Choroid plexus epithelial cell (primary cell): ENCODE data around the gene SYNPO2.

ENCODE experiments used
- DNase-seq: peaks from one replicate; pipeline ENCODE4 v3.0.0-alpha.2; 2010; ENCODE audit warnings: low read depth
- H3K4me3 ChIP-seq: 2 replicates; pipeline ENCODE4 v1.5.1; 2011; ENCODE audit warnings: low read depth, mild to moderate bottlenecking, control low read depth, low read length, moderate library complexity
- CTCF ChIP-seq: conservative IDR thresholded peaks from 2 replicates; pipeline ENCODE4 v1.5.1; 2011; ENCODE audit warnings: low read depth, mild to moderate bottlenecking, control low read depth, inconsistent platforms, low read length, moderate library complexity

The SYNPO2 gene

GRCh38 chr4:118846979-118847378 lies 41.7 kb upstream of the SYNPO2 start:
- no peak overlapping the region for H3K4me3 ChIP-seq
- TF ChIP-seq CTCF, result no peak
- no peak for DNase-seq

GRCh38 chr4:118848242-118848641 lies 40.4 kb upstream of the SYNPO2 start:
- no peak for DNase-seq
- no peak for TF ChIP-seq CTCF
- no peak overlapping the region for H3K4me3 ChIP-seq

GRCh38 chr4:118848901-118849300 lies 39.8 kb upstream of the SYNPO2 start:
- TF ChIP-seq CTCF, result no peak
- DNase-seq, result no peak
- H3K4me3 ChIP-seq, result no peak overlapping the region

GRCh38 chr4:118849867-118850487 lies 38.7 kb upstream of the SYNPO2 start:
- no peak for TF ChIP-seq CTCF
- no peak for DNase-seq
- H3K4me3 ChIP-seq, result peak overlapping the region; percentile 50

GRCh38 chr4:118850488-118851173 lies 38.0 kb upstream of the SYNPO2 start:
- TF ChIP-seq CTCF, result no peak
- DNase-seq, result peak; percentile 49
- peak overlapping the region; percentile 50 for H3K4me3 ChIP-seq

GRCh38 chr4:118857760-118858159 lies 30.9 kb upstream of the SYNPO2 start:
- no peak for DNase-seq
- no peak overlapping the region for H3K4me3 ChIP-seq
- TF ChIP-seq CTCF, result no peak

- TF ChIP-seq CTCF, result no peak
- H3K4me3 ChIP-seq, result no peak overlapping the region
- no peak for DNase-seq
Observed at GRCh38 chr4:118858779-118859178, 29.9 kb upstream of the SYNPO2 start.
